GM18873 (cell line): ENCODE measurements around the gene SPATS2.

Experiments
- ATAC-seq: cut with Tn5 transposase; IDR thresholded peaks from one replicate; pipeline ENCODE4 v1.9.1; 2021; ENCODE audit warnings: mild to moderate bottlenecking, moderate library complexity, moderate number of reproducible peaks; ENCODE audit not compliant: unreplicated experiment, low FRiP score

SPATS2 gene

DNA sequence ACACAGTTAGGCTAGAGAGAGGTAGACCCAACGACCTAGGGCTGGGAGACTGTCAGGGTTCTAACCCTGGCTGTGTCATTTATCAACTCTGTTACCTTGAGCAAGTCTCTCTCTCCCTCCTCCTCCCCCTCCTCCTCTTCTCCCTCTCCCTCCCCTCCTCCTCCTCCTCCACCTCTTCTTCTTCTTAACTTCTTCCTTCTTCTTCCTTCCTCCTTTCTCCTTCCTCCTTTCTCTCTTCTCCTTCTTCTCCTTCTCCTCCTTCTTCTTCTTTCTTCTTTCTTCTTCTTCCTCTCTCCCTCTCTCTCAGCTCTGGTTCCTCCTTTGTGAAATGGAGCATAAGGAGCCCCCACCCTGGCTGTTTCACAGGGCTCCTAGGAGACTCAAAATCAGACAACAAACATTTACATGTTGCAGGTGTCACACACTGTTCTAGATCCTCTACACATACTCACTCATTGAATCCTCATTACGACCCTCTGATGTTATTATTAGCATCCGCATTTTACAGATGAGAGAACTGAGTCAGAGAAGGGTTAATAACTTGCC lies 169.3 kb downstream of the SPATS2 start:
- ATAC-seq, result no peak

DNA sequence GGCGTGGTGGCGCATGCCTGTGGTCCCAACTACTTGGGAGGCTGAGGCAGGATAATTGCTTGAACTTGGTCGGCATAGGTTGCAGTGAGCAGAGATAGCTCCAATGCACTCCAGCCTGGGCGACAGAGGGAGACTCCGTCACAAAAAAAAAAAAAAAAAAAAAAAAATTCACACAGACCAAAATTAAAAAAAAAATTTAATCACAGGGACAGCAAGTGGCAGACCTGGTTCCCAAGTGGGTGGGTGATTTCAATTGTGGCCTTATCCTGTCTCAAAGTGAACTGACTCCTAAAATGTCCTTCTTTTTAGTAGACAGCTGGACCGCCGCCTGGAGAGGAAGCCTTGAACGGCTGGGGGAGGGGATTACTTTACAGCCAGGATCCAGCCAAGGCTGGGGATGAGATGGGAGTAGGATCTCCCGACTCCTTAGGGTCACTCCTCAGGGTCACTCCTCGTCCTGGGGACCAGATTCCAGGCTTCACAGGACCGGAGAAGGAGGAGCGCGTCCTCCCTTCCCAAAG lies 170.0 kb downstream of the SPATS2 start:
- ATAC-seq, result no peak

DNA sequence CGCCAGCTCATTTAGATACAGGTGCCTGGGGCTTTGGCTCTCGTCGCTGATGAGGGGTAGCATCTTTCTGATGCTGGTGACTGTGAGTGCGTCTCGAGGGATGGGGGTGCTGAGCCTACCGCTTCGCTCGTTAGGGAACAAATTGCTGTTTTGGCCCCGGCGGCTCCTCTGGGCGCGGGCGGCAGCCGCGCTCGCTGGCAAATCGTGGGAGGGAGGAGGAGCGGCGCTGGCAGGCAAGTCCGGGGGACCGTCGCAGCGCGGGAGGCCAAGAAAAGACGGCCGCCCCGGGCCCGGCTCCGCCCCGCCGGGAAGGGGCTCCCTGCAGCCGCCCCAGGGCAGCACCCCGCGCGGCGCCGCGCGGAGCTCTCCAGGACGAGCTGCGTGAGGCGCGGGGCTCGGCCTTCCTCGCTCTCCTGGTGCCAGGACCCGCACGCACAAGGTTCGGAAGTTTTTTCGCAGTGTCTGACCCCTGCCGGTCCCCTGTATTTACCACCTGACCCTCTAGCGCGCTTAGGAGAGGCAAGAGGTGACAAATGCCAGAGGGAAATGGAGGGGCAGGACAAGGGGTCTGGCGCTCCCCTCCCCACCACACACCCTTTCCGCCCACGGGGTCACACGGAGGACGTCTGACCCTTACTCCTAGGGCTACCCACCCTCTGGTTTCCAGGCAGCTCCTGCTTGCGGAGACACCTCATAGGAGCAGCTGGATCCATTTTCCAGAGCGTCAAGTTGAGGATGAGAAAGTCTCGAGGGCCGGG lies 170.7 kb downstream of the SPATS2 start:
- no peak for ATAC-seq

DNA sequence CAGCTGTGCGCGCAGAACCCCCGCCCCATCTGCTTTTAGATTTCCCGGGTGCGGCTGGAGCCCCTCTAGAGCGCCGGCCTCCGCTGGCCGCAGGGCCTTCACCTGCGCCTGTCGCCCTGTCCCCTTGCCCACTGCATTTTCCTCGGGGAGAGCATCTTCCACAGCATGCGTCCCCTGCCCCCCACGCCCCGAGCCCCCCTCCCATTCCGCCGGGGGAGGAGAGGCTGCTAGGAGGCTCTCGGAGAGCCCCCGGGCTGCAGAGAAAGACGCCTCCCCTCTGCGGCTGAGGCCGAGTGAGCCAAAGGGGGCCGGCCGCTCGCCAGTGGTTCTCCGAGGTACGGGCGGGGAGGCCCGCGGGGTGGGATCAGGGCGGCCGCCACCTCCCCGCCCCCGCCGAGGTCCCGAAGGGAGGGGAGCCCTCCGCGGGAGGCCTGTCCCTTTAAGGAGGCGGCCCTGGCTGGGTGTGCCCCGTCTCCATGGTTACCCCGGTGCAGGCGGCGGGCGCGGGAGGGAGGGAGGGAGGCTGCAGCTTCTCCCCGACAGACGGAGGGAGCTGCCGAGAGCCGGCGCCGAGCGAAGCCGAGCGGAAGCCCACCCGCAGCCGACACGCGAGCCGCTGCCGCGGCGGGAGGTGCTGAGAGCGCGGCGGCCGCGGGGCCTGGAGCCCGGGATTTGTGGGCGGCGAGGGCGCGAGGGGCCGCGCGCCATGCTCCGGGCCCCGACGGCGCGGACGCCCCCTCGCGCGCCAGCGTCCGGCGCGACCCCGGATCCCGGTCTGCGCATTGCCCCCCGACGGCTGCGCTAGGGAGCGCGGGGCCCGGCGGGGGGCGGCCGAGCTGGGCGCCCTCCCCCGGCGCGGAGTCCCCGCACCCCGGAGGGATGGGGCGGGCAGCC lies 171.5 kb downstream of the SPATS2 start, which contains the start of gene KCNH3:
Gene KCNH3 (plus strand): TSS at position 521 of the 894 bp plus-strand sequence. CDS start 387 bp downstream, outside the sequence.
- ATAC-seq, result no peak

DNA sequence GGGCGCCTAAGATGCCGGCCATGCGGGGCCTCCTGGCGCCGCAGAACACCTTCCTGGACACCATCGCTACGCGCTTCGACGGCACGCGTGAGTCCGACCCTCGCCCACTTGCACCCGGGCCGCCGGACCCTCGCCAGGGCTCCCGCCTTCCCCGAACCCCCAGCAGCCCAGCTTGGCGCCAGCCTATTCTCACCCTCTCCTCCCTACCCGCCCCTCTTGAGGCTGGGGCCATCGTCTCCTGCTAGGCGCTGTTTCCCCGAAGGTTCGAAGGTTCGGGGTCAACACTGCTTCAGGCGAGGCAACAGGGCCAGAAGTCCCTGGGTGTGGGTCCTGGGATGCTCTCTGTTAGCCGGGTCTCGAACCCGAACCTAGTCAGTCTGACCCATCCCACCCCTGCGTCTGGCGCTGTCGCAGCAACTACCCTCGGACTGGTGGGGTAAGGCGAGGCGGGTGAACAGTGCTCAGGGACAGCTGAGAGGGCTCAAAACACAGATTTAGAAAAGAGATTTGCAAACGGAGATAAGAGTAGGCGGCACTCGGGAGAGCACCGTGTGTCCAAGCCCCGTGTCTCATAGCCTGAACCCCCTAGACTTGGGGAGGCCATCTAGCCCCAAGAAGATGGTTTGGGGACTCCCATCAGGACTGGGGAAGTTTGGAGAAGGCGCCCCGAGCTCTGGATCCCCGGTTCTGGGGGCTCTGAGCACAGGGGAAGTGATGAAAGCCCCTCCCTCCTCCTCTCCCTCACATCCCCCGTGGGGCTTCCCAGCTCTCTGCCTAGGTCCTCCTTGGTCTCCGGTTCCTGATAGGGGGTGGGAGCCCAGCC lies 172.4 kb downstream of the SPATS2 start:
- ATAC-seq, result no peak

DNA sequence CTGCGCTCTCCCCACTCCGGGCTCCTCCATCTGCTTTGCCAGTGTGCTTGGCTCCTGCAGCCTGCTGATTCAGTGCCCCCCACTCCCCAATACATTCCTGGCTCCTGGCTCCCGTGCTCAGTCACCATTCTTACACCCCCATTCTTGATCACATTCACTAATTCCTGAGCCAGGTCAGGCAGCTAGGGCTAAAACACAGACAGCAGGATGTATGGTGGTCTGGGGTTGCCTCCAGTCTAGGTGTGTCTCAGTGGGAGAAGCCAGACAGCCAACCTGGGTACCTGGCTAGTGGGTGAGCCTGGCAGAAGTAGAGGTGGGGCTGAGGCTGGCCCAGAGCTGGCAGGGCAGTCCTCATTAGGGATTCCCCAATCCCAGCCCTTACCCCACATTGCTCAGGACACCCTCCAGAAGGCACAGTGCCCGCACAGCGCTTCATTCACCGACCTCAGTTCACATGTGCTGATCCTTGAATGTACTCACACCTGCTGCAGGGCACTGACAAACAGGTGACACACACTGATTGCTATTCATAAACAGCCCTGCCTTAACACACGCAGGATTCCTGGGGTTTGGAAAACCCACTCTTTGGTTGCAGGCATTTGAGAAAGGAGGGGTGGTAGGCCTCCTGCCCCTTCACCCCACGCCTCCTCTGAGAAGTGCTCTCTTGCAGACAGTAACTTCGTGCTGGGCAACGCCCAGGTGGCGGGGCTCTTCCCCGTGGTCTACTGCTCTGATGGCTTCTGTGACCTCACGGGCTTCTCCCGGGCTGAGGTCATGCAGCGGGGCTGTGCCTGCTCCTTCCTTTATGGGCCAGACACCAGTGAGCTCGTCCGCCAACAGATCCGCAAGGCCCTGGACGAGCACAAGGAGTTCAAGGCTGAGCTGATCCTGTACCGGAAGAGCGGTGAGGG lies 173.2 kb downstream of the SPATS2 start:
- ATAC-seq, result no peak

DNA sequence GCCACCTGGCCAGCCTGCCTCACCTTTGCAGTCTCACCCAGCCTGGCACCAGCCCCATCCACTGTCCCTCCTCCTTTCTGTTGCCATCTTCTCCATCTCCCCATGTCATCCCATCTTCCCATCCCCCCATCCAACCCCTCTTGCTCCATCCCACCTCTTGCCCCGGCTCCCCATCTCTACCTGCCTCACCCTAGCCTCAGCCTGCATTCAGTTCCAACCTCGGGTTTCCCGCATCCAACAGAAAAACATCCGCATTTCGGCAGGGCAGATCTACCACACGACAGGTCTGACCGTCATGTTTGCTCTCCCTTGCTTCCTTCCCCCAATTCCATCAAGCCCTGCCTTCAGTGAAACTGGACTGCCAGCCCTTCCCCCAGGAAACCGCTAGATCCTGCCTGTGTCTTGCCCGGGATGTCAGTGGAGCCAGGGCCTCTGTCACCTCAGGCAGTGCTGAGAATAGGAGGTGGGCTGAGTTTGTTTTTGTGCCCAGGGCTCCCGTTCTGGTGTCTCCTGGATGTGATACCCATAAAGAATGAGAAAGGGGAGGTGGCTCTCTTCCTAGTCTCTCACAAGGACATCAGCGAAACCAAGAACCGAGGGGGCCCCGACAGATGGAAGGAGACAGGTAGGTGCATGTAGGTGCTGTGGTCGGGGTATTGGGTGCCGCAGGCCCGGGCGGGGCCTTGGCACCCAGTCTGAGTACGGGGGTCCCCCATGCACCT lies 174.0 kb downstream of the SPATS2 start:
- ATAC-seq, result no peak

DNA sequence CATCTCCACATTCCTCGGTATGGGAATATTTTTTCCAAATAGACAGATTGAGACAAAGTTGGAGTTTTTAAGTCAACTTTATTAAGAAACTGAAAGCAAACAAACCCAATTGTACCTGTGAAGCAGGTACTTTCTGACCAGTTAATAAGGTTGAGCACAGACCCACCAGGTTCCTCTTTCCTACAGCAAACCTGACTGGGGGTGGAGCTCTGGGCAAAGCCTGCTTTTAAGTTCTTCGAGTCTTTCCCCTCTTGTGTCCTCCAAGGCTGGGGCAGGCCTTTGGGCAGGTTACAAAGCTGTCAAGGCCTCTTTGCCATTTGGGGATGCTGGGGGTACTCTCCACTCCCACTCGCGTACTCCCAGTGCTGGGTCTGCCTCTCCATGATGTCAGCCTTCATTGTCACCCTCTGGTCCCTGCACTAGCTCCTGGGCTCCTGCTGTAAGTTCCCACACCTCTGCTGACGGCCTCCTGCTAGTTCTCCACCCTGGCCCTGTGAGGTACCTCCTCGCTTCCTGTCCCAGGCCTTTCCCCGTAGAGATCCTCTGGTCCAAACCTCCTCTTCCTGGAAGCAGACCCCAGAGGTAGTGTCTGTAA lies 174.7 kb downstream of the SPATS2 start:
- ATAC-seq, result no peak

DNA sequence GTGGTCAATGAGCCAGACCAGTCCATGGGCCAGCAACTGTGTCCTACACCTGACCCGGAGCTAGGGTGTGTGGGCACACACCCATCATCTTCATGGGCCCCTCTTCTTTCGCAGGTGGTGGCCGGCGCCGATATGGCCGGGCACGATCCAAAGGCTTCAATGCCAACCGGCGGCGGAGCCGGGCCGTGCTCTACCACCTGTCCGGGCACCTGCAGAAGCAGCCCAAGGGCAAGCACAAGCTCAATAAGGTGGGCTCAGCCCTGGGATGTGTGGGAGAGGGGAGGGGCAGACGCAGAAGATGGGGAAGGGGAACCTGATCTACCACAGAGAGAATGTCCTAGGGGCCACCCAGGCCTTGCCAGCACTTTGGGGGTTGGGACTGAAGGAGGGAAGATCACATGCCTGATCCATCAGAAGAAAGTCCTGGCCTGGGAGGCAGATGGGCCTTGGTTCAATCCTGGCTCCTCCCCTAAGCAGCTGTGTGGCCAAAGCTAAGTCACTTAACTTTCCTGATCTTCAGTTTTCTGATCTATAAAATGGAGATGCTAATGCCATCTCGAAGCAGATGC lies 175.4 kb downstream of the SPATS2 start:
- no peak for ATAC-seq

DNA sequence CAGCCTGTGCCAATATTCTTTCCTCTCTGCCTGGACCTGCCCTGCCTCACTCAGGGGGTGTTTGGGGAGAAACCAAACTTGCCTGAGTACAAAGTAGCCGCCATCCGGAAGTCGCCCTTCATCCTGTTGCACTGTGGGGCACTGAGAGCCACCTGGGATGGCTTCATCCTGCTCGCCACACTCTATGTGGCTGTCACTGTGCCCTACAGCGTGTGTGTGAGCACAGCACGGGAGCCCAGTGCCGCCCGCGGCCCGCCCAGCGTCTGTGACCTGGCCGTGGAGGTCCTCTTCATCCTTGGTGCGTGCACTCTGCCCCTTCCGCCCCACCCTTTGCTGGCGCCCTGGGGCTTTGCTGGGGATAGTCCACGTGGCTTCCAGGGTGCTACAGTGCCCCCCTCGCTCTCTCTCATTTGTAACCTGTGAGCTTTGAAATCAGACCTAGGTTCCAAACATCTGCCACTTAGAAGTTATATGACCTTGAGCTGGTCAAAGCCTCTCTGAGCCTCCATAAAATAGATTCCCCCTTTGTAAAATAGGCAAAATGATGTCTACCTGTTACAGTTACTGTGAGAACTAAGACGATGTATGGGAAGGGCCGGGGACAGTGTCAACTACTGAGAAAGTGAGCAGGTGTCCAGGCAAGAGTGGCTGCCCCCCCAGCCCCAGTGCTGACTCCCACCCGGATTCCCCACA lies 176.1 kb downstream of the SPATS2 start:
- ATAC-seq, result no peak

DNA sequence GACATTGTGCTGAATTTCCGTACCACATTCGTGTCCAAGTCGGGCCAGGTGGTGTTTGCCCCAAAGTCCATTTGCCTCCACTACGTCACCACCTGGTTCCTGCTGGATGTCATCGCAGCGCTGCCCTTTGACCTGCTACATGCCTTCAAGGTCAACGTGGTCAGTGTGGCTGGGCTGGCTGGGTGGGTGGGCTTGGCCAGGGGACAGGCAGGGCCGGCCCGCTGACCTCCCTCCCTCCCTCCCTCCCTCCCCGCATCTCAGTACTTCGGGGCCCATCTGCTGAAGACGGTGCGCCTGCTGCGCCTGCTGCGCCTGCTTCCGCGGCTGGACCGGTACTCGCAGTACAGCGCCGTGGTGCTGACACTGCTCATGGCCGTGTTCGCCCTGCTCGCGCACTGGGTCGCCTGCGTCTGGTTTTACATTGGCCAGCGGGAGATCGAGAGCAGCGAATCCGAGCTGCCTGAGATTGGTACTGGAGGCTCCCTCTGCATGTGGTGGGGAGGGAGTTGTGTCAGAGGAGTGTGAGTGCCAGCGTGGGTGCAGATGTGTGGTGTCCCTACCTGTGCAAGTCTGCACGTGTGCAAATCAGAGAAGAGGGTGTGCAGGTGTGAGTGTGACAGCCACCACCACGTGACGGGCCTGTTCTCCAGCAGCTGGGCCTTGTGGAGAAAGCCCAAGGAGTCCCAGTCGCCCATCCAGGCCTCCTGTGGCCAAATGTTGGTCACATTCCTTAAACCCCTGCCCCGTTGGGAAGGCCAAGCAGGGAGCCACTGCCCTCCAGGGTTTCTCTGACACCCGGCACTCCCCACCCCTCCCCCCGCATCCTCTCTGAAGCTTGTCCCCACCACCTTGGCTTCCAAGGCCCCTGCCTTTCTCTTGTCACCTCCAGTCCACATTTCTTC lies 176.9 kb downstream of the SPATS2 start:
- ATAC-seq, result no peak

DNA sequence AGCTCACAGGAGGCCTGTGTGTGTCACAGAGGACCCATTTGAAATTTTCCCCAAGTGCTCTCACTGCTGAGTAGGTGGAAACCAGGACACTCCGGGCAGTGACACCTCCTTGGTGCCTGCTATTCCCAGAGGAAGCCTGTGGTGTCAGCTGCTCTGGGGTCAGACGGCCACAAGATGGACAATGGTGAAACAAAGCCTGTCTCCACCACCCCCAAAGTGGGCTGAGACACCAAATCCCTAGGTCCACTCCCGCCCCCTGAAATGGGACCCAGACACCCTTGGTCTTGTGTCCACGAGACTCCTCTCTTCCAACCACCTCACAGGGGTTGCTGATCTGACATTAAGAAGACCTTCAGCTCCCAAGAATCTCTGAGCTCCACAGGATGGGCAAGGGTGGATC lies 178.6 kb downstream of the SPATS2 start:
- no peak for ATAC-seq

DNA sequence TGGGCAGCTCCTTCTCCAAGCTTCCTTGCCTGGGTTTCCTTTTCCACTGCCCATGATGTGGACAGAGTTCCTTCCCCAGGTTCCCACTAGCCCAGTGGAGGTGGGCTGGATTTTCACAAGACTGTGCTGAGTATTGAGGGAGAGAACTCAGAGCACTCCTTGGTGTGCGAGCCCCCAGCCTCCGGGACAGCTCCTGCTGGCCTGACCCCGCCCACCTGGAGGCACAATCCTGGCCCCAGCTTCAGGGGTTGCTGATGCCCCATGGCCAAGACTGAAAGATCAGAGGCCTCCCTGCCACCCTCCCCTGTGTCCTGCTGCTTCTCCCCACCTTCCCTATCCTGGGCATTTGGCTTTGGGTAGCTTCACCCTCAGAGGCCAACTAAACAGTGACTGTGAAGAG lies 179.2 kb downstream of the SPATS2 start:
- no peak for ATAC-seq

DNA sequence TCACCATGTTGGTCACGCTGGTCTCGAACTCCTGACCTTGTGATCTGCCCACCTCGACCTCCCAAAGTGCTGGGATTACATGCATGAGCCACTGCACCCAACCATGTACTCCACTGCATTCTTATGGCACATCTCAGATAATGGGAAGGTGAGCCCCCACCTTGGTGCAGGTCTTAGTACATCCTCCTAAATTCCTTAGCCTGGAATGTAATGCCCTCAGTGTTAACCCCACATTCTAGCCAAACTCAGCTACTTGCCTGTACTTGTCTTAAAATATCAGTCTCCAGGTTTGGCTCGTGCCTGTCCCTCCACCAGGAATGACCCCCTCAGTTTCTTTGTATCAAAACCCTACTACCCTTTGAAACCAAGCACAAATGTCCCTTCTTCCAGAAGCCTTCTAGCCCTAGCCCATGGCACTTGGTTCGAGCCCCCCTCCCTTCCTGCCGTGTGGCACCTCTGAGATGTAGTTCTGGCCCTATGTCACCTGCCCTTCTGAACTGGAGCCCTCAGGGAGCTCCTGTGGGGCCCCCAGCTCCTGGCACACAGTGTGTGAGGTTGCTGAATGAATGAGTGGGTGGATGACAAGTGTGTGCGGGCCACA lies 179.9 kb downstream of the SPATS2 start:
- ATAC-seq, result no peak

DNA sequence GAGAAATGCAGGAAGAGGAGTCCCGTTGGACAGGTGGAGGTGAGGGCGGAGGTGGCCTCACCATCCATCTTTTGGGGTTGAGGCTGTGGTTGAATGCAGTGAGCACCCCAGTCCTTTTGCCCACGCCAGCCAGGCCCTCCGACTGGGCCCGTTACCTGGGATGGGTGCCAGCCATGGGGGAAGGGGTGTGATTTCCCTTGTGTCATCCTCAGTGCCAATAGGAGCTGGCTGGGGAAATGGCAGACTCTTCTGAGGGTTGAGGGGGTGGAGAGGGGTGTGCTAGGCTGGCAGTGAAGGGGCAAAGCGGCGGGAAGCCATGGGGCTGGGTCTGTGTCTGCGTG lies 181.2 kb downstream of the SPATS2 start:
- ATAC-seq, result no peak
